Muscle layer of colon (tissue), 2 donors: ENCODE measurements around the gene PHF21B.
"Not testable (repeated sequence)": the region's sequence is repeated elsewhere in the genome, so short reads cannot be mapped to it uniquely, and the experiment has no call there.

Experiments used
- H3K27ac ChIP-seq: one replicate; pipeline ENCODE4 v1.7.0; 2013; ENCODE audit warnings: low read depth, mild to moderate bottlenecking, low read length, moderate library complexity
- H3K27me3 ChIP-seq, 2 donors: one replicate each; pipeline ENCODE4 v1.7.0; 2013; ENCODE audit warnings: low read length in 2 of 2, mild to moderate bottlenecking in 2 of 2; ENCODE audit not compliant: insufficient read depth in 2 of 2, control insufficient read depth in 1 of 2
- H3K36me3 ChIP-seq: one replicate; pipeline ENCODE4 v1.7.0; 2013; ENCODE audit warnings: mild to moderate bottlenecking, low read length; ENCODE audit not compliant: insufficient read depth
- H3K4me1 ChIP-seq: one replicate; pipeline ENCODE4 v1.7.0; 2013; ENCODE audit warnings: mild to moderate bottlenecking, low read length; ENCODE audit not compliant: insufficient read depth
- H3K4me3 ChIP-seq, 2 donors: one replicate each; pipeline ENCODE4 v1.7.0; 2013; ENCODE audit warnings: low read length in 2 of 2, low read depth in 1 of 2, mild to moderate bottlenecking in 1 of 2, moderate library complexity in 1 of 2
- H3K9ac ChIP-seq: one replicate; pipeline ENCODE4 v1.7.0; 2013; ENCODE audit warnings: low read length
- H3K9me3 ChIP-seq: one replicate; pipeline ENCODE4 v1.7.0; 2013; ENCODE audit warnings: mild to moderate bottlenecking, low read length
- donor health status: abdominal sarcoma.
- donor health status: Adenocarcinoma of cecum.

PHF21B gene

DNA sequence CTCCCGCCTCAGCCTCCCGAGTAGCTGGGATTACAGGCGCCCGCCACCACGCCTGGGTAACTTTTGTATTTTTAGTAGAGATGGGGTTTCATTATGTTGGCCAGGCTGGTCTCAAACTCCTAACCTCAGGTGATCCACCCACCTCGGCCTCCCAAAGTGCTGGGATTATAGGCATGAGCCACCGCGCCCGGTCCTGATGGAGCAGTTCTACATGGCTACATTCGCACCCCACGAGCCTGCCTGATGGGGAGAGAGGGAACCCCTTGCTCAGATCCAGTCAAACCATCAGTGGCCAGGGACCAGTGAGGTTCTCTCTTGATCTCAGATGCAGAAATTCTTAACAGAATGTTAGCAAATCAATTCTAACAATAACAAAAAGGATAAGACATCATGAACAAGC, 88.0 kb downstream of the PHF21B start:
- H3K27me3 ChIP-seq, H3K27ac ChIP-seq, H3K9me3 ChIP-seq, H3K36me3 ChIP-seq, H3K9ac ChIP-seq, H3K4me1 ChIP-seq, H3K4me3 ChIP-seq: not testable (repeated sequence)

DNA sequence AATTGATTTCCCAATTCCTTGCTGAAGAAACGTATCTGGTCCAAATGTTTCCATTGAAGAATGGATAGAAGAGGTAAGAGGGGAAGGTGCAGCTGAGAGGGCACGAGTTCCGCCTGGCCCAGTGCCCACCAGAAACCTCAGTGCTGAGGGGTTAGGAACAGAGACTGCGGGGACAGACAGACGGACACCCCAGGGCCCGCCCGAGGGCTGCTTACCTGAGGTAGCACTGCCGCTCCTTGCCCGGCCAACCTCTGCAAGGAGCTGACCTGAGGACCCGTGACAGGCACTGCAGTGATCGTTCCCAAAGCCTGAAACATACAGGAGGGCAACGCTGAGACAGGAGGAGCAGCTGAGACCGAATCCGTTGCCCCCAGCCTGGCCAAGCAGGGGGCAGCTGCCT, 89.6 kb downstream of the PHF21B start:
- Histone ChIP-seq H3K36me3 (no peaks in the 10 kb centered on the region), H3K9ac (no peak overlapping the region), H3K9me3 (no peaks in the 10 kb centered on the region), H3K4me1 (no peaks in the 10 kb centered on the region), H3K4me3 (no peak overlapping the region), H3K27me3 (no peaks in the 10 kb centered on the region), H3K27ac (no peak overlapping the region)

DNA sequence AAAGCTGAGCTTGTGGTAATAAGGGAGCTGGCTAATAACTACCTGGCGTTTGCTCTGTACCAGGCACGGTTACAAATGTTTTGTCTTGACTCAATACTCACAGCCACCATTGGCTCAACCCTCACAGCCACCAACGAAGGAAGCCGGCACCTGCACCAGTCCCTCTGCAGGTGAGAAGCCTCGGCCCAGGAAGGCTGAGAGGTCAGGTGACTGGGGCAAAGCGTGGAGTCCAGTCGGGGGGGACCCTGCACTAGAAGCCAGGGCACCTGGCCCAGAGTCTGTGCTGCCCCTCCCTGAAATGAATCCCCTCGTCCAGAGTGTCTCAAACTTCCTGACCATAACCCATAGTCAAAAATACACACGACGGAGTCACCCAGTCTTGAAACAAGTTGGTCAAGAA, 90.1 kb downstream of the PHF21B start:
- Histone ChIP-seq H3K27ac (no peak overlapping the region), H3K9me3 (no peaks in the 10 kb centered on the region), H3K27me3 (no peaks in the 10 kb centered on the region), H3K36me3 (no peaks in the 10 kb centered on the region), H3K4me1 (no peaks in the 10 kb centered on the region), H3K4me3 (no peak overlapping the region), H3K9ac (no peak overlapping the region)

DNA sequence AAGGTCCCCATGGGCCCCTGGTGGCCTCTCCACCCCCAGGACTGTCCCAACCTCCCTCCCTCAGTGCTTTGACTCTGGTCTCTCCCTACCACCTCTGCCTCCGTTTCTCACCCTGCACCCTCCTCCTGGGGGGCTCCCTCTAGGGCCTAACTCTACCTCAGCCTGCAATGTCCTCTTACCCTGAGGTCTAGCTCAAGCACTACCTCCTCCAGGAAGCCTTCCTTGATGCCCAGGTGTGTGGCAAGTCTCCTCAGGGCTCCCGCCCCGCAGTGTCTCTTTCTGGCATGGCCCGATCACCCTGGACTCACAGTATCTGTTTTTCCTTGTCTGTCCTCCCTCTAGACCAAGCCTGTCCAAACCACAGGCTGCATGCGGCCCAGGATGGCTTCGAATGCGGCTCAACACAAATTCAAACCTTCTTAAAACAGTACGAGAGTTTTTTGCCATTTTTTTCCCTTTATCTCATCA, 90.8 kb downstream of the PHF21B start:
- no peaks in the 10 kb centered on the region for H3K36me3 ChIP-seq
- H3K27ac ChIP-seq = no peak overlapping the region
- H3K9ac ChIP-seq = no peak overlapping the region
- no peak overlapping the region for H3K4me3 ChIP-seq
- H3K9me3 ChIP-seq = no peaks in the 10 kb centered on the region
- H3K27me3 ChIP-seq = no peaks in the 10 kb centered on the region
- no peaks in the 10 kb centered on the region for H3K4me1 ChIP-seq

DNA sequence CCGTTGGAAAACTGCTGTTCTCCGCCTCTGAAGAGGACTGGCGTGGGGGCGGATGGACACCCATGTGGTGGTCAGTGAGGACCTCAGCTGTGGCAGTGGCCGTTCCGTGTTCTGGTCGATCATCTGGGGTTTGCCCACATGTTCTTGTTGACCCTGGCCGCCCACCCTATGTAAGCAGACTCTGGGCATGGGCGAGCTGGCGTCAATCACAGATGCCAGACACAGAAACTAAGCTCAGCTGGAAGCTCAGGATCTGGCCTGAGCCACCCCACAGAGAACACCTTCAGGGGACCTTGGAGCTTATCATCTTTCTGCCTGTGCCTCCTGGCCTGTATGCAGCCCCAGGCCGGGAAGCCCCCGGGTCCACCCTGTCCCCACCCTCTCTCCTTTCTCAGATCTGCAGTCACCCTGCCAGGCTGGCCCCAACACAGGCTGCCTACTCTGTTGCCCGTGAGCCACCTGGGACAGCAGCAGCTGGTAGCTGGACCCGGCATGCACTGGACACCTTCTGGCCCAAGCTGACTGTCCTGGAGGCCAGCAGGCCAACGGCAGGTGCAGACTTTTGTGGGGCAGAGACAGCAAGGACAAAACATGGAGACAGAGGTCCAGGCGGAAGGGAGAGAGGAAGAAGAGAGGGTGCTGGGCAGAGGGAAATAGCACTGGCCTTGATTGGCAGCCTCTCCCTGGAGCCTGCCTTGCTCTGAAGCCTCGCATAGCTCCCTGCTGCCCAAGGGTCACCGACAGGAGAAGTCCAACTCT, 91.5 kb downstream of the PHF21B start:
- no peak overlapping the region for H3K4me3 ChIP-seq
- H3K36me3 ChIP-seq = no peaks in the 10 kb centered on the region
- no peaks in the 10 kb centered on the region for H3K4me1 ChIP-seq
- H3K9me3 ChIP-seq = no peaks in the 10 kb centered on the region
- H3K27me3 ChIP-seq = no peaks in the 10 kb centered on the region
- no peak overlapping the region for H3K9ac ChIP-seq
- H3K27ac ChIP-seq = no peak overlapping the region

DNA sequence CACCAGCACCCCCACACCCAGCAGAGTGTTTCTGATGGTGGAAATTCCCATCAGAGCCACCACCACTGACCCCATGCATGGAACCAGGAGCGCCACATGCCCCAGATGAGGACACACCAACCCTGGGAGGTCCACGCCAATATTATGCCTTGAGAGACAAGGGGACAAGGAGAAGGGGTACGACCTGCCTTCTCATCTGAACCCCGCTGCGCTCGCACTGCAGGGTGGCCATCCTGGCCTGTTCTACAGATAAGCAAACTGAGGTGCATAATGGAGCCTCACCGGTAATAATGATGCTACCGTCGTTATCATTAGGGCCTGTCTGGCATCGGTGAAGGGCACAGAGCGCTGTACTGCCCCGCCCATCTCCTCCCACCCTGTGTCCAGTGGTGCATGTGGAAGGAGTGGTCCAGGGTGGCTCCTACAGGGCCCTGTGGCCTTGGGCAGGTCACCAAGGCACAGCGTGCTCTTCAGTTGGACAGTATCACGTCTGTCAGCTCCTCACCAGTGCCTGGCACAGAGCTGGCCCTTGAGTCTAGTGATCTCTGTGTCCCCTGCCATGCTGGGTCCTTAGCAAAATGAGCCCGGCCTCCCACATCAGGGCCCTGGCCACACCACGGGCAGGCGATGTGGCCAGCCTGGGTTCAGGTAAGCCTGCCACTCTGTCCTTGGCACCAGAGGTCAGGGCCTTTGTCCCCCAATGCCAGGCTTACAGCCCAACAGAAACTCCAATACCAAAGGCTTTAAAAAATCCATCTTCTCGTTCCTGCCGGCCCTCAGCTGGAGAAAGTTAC, 92.2 kb downstream of the PHF21B start:
- Histone ChIP-seq H3K9me3 (no peaks in the 10 kb centered on the region), H3K9ac (no peak overlapping the region), H3K4me3 (no peak overlapping the region), H3K27ac (no peak overlapping the region), H3K27me3 (no peaks in the 10 kb centered on the region), H3K4me1 (no peaks in the 10 kb centered on the region), H3K36me3 (no peaks in the 10 kb centered on the region)

DNA sequence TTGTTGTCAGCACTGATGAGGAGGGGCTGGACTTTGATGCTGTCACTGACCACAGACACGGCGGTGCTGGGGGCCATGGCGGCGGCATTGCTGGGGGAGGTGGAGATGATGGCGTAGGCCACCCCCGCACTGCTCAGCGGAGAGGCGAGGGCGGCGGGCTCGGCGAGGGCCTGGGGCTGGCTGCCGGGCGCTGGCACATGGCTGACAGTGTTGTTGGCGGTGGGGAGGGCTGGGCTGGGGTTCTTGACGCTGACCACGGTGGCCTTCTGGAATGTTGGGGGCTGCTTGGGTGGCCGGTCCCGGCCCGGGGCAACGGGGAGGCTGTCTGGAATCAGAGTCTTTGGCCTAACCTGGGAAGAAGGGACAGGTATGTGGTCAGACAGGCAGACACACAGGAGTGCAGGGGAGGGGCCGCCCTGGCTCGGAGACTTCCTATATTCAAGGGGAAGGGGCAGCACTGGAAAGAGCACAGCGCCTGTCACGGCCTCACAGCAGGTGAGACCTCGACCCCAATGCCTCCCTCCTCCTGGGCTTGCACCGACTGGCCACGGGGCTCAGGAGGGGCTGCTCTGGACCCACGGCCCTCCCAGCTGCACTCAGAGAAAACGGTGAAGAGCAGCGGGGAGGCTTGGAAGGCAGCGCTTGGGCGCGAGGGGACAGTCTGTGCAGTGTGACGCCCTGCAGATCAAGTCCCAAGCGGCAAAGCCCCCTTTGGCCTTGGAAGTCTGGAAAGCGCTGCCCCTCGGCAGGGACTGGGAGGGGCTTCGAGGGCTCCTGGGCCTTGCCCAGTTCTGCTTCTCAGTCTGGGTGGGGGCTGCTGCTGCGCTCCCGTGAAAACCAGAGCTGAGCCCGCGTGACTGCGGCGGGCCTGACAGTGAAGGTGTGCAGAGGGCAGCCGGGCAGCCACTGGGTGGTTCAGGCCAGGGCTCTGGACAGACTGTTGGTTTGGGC, 93.2 kb downstream of the PHF21B start:
- no peaks in the 10 kb centered on the region for H3K27me3 ChIP-seq
- no peaks in the 10 kb centered on the region for H3K4me1 ChIP-seq
- no peak overlapping the region for H3K27ac ChIP-seq
- no peak overlapping the region for H3K9ac ChIP-seq
- no peak overlapping the region for H3K4me3 ChIP-seq
- no peaks in the 10 kb centered on the region for H3K36me3 ChIP-seq
- H3K9me3 ChIP-seq = no peaks in the 10 kb centered on the region

DNA sequence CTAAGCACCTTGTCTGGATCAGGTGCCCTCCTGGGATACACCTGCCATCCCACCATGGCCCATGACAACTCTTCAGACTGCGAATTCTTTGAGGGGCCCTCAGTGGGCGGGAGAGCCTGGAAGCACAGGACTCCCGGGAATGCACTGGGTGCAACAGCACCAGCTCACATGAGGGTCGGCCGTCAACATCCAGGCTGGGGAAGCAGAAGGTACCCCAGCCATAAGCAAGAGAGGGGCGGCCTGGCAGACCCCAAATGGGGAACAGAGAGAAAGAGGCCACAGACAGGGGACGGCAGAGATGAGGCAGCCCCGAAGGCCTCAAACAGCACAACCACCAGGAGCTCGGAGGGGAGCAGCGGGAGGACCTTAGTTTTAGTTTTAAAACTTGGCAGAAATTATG, 94.4 kb downstream of the PHF21B start:
- Histone ChIP-seq H3K9ac (no peak overlapping the region), H3K4me3 (no peak overlapping the region), H3K27ac (no peak overlapping the region), H3K27me3 (no peaks in the 10 kb centered on the region), H3K9me3 (no peaks in the 10 kb centered on the region), H3K36me3 (no peaks in the 10 kb centered on the region), H3K4me1 (no peaks in the 10 kb centered on the region)

DNA sequence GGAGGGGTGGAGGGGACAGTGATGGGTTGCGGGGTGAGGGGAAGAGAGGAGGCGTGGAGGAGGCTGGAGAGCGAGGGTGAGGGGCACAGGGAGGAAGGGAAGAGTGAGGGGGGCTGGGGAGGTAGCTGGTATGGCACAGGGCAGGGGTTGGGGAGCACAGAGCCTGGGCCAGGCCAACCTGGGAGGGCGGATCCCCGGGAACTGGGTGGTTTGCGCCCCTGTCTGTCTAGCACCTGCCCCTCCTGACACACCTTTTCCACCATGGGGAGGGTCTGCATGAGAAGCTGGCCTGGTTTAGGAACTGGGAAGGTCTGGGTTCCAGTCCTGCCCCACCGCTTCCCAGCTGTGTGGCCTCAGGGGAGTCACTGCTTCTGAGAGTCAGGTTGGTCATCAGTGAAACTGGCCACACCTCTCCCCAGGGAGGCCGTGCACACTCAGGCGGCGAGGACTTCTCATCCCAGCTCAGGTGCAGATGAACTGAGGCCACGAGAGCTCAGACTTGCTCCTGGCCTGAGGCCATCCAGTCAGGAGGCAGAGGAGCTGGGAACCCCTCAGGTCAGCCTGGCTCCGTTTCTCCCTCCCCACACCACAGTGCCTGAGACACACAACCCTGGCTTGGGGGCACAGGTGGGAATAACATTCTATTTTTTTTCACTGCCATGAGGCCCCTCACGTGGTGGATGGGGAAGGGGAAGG, 95.6 kb downstream of the PHF21B start:
- Histone ChIP-seq H3K36me3 (no peaks in the 10 kb centered on the region), H3K9ac (no peak overlapping the region), H3K27me3 (no peaks in the 10 kb centered on the region), H3K4me3 (no peak overlapping the region), H3K27ac (no peak overlapping the region), H3K9me3 (no peaks in the 10 kb centered on the region), H3K4me1 (no peaks in the 10 kb centered on the region)

DNA sequence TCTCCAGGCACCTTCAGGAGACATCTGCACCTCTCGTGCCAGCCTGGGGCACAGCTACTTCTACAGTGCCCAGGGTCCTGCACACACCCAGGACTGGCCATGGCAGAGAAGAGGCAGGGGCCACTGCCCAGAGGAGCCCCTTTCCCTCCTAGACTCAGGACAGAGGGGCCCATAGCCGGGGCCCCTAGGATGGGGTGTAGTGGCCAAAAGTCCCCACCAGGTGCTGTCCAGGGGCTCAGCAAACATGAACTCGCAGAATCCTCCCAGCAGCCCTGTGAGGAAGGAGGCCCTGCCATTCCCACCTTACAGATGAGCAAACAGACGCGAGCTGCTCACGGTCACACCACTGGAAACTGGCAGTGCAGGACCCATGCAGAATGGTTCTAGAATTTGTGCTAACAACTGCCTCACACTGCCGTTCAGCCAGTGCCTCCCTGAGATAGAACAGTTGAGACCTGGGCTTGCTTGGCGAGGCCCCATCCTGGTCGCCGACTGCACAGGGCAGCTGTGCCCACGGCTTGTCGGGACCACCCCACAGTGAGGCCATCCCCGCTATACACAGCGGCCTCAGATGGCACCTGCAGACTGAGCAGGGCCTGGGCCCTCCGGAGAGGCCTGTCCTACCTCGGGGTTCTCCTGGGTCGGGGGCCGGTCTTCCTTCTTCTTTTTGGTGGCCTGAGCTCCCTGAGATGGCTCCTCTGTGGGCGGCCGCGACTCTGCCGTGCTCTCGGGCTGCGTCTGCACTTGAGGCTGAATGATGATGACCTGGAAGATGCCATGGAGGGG, 96.4 kb downstream of the PHF21B start:
- no peaks in the 10 kb centered on the region for H3K4me1 ChIP-seq
- H3K9ac ChIP-seq = no peak overlapping the region
- H3K4me3 ChIP-seq = no peak overlapping the region
- no peaks in the 10 kb centered on the region for H3K36me3 ChIP-seq
- H3K9me3 ChIP-seq = no peaks in the 10 kb centered on the region
- no peaks in the 10 kb centered on the region for H3K27me3 ChIP-seq
- H3K27ac ChIP-seq = no peak overlapping the region
